Testis (tissue), 2 donors: ENCODE results near the gene CD58.

ENCODE experiments used
- CTCF ChIP-seq, 3 experiments: fragments of 450-650 bp in 2 of 3; fragments of 200-600 bp in 1 of 3; sonication (generic) in 1 of 3; IDR thresholded peaks; one replicate each; pipeline ENCODE4 v1.5.1; 2016 to 2019; ENCODE audit warnings: antibody characterized with exemption in 3 of 3, mild to moderate bottlenecking in 2 of 3, moderate library complexity in 1 of 3
- POLR2A ChIP-seq: fragments of 450-650 bp; IDR thresholded peaks from one replicate; pipeline ENCODE4 v1.6.1; 2017; ENCODE audit warnings: antibody characterized with exemption, mild to moderate bottlenecking, moderate library complexity

GRCh38 chr1:116568662-116569380, 2.0 kb downstream of the CD58 start:
- TF ChIP-seq CTCF (IDR thresholded peaks at IDR 0.05) (no peak), POLR2A (no peak)
